Non-pigmented ciliary epithelial cell (primary cell): ENCODE measurements around the gene MARCHF10.
"Not testable (repeated sequence)": the region's sequence is repeated elsewhere in the genome, so short reads cannot be mapped to it uniquely, and the experiment has no call there.

Experiments
- DNase-seq: peaks from one replicate; pipeline ENCODE4 v3.0.0-alpha.2; 2010; ENCODE audit warnings: low read depth

The MARCHF10 gene

GRCh38 chr17:62790564-62790986, 17.5 kb downstream of the MARCHF10 start:
- peak; percentile 72 for DNase-seq

- DNase-seq = peak; percentile 60
Measured at GRCh38 chr17:62787366-62787765, 20.7 kb downstream of the MARCHF10 start.

- DNase-seq = no peak
Measured at GRCh38 chr17:62786646-62787045, 21.5 kb downstream of the MARCHF10 start.

- not testable (repeated sequence) for DNase-seq
Measured at GRCh38 chr17:62785983-62786382, 22.1 kb downstream of the MARCHF10 start.

GRCh38 chr17:62782730-62783270, 25.3 kb downstream of the MARCHF10 start:
- DNase-seq = no peak

GRCh38 chr17:62781831-62782251, 26.3 kb downstream of the MARCHF10 start:
- DNase-seq = no peak

- DNase-seq = no peak
Measured at GRCh38 chr17:62781356-62781755, 26.8 kb downstream of the MARCHF10 start.

GRCh38 chr17:62780951-62781350, 27.2 kb downstream of the MARCHF10 start:
- DNase-seq = no peak

GRCh38 chr17:62780269-62780668, 27.8 kb downstream of the MARCHF10 start:
- DNase-seq = no peak

GRCh38 chr17:62778990-62779681, 29.0 kb downstream of the MARCHF10 start:
- peak; percentile 88 for DNase-seq

- no peak for DNase-seq
Measured at GRCh38 chr17:62775876-62776275, 32.2 kb downstream of the MARCHF10 start.

GRCh38 chr17:62774338-62774737, 33.8 kb downstream of the MARCHF10 start:
- DNase-seq = no peak

- no peak for DNase-seq
Measured at GRCh38 chr17:62767997-62768396, 40.1 kb downstream of the MARCHF10 start.

- DNase-seq = no peak
Measured at GRCh38 chr17:62765351-62765750, 42.8 kb downstream of the MARCHF10 start.

- DNase-seq = no peak
Measured at GRCh38 chr17:62763891-62764600, 44.1 kb downstream of the MARCHF10 start.

GRCh38 chr17:62761884-62762283, 46.2 kb downstream of the MARCHF10 start:
- no peak for DNase-seq

GRCh38 chr17:62760945-62761267, 47.2 kb downstream of the MARCHF10 start:
- DNase-seq = no peak

- DNase-seq = no peak
Measured at GRCh38 chr17:62760059-62760944, 47.8 kb downstream of the MARCHF10 start.

GRCh38 chr17:62757500-62757951, 50.6 kb downstream of the MARCHF10 start:
- no peak for DNase-seq

- no peak for DNase-seq
Measured at GRCh38 chr17:62756198-62756597, 51.9 kb downstream of the MARCHF10 start.

- no peak for DNase-seq
Measured at GRCh38 chr17:62755141-62755851, 52.8 kb downstream of the MARCHF10 start.

- DNase-seq = no peak
Measured at GRCh38 chr17:62754631-62755030, 53.5 kb downstream of the MARCHF10 start.
